ENCODE measurements around the gene GNA12. TPM values are rescaled to one million over a fixed set of nuclear protein-coding genes. Genes with fewer than 3 reads are reported as not detected.

The GNA12 gene
- total and polyA plus RNA-seq, 10 donors = 12.3 to 64.2 (median 32.4) TPM

DNA sequence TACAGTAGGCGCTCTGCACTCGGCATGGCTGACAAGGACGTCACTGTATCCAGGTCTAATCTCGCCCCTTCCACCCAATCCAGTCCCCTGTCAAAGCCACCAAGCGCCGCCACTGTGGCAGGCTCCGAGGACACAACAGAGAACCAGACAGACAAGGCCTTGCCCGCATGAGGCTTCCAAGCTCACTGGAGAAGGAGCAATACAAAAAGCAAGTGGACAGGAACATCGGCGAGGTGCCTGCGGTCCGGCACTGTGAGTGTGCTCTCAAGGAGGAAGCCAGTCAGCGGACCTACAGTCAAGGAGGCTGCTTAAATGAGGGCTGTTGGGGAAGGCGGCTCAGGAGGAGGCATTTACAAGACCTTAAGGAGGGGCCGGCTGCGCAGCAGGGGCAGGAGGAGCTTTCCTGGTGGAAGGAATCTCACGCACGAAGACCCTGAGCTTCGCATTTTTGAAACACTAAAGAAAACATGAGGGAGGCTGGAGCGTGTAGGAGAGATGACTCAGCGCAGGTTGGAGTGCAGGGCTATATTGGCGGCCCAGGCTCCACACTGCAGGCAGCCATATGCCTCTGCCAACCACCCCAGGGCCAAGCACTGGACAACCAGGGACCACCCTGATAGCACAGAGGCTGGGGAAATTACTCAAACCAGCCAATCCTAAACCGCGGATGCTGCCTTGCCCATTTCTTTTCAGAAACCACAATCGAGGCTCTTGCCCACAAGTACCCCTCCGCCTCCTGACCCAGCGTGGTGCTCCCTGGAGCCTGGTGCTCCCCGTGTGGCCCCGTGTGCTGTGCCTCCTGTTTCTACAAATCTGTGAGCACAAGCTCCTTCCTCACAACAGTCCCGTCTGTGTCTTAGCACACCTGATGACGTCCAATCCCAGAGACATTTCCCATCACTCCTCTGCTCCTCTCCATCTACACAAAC, 28.9 kb downstream of the GNA12 start:
- WGBS, 5 donors = 91 to 96% (median 95%) methylated on average over 29 to 31 of the region's 31 CpGs
- H3K4me1 ChIP-seq = peaks cover 6 to 77% (median 27%) of the 10 kb centered on the region in 6 donors
- DNase-seq = no peak
- peak overlapping the region in 5 of 8 donors; percentile 24 to 67 (median 50) for H3K27ac ChIP-seq
- no peaks in the 10 kb centered on the region for H3K27me3 ChIP-seq (replicated peaks in 1 of 7)
- H3K36me3 ChIP-seq = peaks cover 0 to 9% (median 0%) of the 10 kb centered on the region in 6 donors
- intact Hi-C loops (cut with DNase I; ENCODE audit: low total_unique reads) = no loop called here
- TF ChIP-seq POLR2AphosphoS5 (IDR thresholded peaks at IDR 0.05) = no peak
- TF ChIP-seq POLR2A (IDR thresholded peaks at IDR 0.05) = no peak
- TF ChIP-seq, protein P1, sequence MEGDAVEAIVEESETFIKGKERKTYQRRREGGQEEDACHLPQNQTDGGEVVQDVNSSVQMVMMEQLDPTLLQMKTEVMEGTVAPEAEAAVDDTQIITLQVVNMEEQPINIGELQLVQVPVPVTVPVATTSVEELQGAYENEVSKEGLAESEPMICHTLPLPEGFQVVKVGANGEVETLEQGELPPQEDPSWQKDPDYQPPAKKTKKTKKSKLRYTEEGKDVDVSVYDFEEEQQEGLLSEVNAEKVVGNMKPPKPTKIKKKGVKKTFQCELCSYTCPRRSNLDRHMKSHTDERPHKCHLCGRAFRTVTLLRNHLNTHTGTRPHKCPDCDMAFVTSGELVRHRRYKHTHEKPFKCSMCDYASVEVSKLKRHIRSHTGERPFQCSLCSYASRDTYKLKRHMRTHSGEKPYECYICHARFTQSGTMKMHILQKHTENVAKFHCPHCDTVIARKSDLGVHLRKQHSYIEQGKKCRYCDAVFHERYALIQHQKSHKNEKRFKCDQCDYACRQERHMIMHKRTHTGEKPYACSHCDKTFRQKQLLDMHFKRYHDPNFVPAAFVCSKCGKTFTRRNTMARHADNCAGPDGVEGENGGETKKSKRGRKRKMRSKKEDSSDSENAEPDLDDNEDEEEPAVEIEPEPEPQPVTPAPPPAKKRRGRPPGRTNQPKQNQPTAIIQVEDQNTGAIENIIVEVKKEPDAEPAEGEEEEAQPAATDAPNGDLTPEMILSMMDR (IDR thresholded peaks at IDR 0.05 in 8 of 11, conservative IDR thresholded peaks at IDR 0.05 in 3 of 11) = no peak
- no peaks in the 10 kb centered on the region for H3K9me3 ChIP-seq
- H3K4me3 ChIP-seq = no peak overlapping the region

DNA sequence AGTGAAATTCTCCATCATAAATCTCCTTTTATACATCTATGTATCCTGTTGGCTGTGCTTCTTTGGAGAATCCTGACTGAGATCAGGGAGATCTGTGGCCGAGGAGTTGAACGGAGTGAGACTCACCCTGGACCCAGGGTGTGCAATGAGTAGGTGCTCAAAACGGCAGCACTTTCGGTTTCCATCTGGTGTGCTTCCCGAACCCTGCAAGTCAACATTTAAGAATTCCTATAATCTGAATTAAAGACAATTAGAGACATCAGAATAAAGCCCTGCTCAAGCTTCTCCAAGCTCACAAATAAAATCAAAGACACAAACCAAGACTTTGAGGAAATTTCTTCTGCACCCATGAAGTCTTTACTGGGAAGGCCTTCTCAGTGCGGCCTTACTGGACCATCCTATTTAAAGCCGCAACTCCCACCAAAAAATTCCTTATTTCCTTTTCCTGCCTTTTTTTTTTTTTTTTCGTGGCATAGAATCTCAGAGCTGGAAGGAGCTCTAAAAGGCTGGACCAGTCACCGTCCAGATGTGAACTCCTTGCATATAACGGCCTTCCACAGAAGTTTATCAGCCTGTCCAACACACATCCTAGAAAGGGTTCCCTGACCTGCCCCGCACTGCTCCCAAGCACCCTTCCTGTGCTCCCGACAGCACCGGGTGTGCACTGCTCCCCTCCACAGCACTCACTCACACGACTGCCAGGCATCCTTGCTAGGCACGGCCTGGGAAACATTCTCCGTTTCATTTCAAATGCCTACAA, 29.7 kb downstream of the GNA12 start:
- Histone ChIP-seq H3K27me3 (replicated peaks in 1 of 7) (no peaks in the 10 kb centered on the region), H3K4me3 (no peak overlapping the region), H3K4me1 (peaks cover 6 to 77% (median 24%) of the 10 kb centered on the region in 6 donors), H3K9me3 (no peaks in the 10 kb centered on the region), H3K36me3 (peaks cover 0 to 9% (median 0%) of the 10 kb centered on the region in 6 donors), H3K27ac (peak overlapping the region in 7 of 8 donors; percentile 27 to 67 (median 53))
- TF ChIP-seq POLR2AphosphoS5 (IDR thresholded peaks at IDR 0.05) (peak in 1 of 3 donors; percentile 13), POLR2A (IDR thresholded peaks at IDR 0.05) (no peak)
- intact Hi-C loops (cut with DNase I; ENCODE audit: low total_unique reads) = no loop called here
- WGBS, 5 donors = 77 to 89% (median 79%) methylated on average over 16 of the region's 16 CpGs
- DNase-seq = no peak

DNA sequence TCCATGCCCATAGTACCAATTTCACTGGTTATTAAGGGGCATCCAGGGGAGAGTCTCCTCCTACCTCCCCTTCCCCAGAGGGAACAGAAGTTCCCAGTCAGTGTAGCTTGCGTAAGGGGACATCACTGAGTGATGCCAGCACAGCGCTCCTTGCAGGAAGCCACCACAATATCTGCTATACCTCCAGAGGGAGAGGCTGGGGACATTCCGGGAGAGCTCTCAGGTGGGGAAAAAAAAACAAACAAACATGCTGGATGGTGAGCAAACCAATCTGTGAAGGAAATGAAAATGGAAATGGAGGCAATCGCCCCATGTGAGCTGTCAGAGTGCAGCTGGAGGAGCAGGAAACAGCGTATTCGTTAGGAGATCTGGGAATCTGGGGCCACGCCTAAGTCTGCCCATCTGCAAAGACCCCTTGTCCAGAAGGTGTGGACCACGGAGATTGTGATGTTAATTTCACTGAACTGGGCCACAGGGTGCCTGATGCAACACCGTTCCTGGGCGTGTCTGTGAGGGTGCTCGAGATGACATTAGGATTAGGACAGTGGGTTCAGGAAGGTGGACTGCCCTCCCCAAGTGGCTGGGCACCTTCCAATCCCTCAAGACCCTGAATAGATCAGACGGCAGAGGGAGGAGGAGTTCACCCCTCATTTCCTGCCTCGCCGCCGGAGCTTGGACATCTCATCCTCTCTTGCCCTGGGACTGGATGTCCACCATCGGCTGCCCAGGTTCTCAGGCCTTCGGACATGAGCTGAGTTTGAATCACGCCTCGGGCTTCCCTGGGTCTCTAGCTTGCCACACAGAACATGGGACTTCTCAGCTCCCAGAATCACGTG, 30.5 kb downstream of the GNA12 start:
- H3K4me3 ChIP-seq = no peak overlapping the region
- TF ChIP-seq POLR2AphosphoS5 (IDR thresholded peaks at IDR 0.05) (no peak), POLR2A (IDR thresholded peaks at IDR 0.05) (no peak)
- TF ChIP-seq, protein P1 (IDR thresholded peaks at IDR 0.05 in 8 of 11, conservative IDR thresholded peaks at IDR 0.05 in 3 of 11) = no peak
- DNase-seq = no peak
- intact Hi-C loops (cut with DNase I; ENCODE audit: low total_unique reads) = no loop called here
- no peaks in the 10 kb centered on the region for H3K9me3 ChIP-seq
- H3K27ac ChIP-seq = peak overlapping the region in 7 of 8 donors; percentile 27 to 67 (median 53)
- no peaks in the 10 kb centered on the region for H3K27me3 ChIP-seq (replicated peaks in 1 of 7)
- peaks cover 0 to 9% (median 0%) of the 10 kb centered on the region in 6 donors for H3K36me3 ChIP-seq
- peaks cover 8 to 77% (median 25%) of the 10 kb centered on the region in 6 donors for H3K4me1 ChIP-seq
- WGBS, 5 donors = 81 to 90% (median 85%) methylated on average over 19 to 20 of the region's 20 CpGs

DNA sequence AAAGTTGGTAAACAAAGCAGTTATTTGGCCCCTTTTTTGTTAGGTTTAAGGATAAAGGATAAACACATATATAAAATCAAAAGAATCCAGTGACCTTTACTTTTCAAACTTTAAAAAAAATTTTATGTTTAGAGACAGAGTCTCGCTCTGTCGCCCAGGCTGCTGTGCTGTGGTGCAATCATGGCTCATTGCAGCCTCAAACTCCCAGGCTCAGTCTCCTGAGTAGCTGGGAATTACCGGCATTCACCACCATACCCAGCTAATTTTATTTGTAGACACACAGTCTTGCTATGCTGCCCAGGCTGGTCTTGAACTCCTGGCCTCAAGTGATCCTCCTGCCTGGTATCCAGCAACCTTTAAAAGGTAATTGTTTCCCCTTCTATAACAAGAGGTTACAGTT, 31.3 kb downstream of the GNA12 start:
- TF ChIP-seq POLR2AphosphoS5 (IDR thresholded peaks at IDR 0.05) (no peak), POLR2A (IDR thresholded peaks at IDR 0.05) (no peak)
- TF ChIP-seq, protein P1 (IDR thresholded peaks at IDR 0.05 in 8 of 11, conservative IDR thresholded peaks at IDR 0.05 in 3 of 11) = no peak
- WGBS, 5 donors = 89 to 98% (median 93%) methylated on average over 3 of the region's 3 CpGs
- intact Hi-C loops (cut with DNase I; ENCODE audit: low total_unique reads) = no loop called here
- no peak for DNase-seq
- no peak overlapping the region for H3K4me3 ChIP-seq
- no peaks in the 10 kb centered on the region for H3K27me3 ChIP-seq (replicated peaks in 1 of 7)
- H3K4me1 ChIP-seq = peaks cover 11 to 77% (median 30%) of the 10 kb centered on the region in 6 donors
- no peaks in the 10 kb centered on the region for H3K9me3 ChIP-seq
- H3K36me3 ChIP-seq = peaks cover 0 to 9% (median 0%) of the 10 kb centered on the region in 6 donors
- peak overlapping the region in 4 of 8 donors; percentile 41 to 67 (median 63) for H3K27ac ChIP-seq

All from spleen (tissue), 11 donors.